HG02623 (cell line): ENCODE results near the gene HES5.

ENCODE experiments used
- ATAC-seq: cut with Tn5 transposase; IDR thresholded peaks from one replicate; pipeline ENCODE4 v1.9.1; 2021; ENCODE audit warnings: moderate library complexity; ENCODE audit not compliant: unreplicated experiment

The HES5 gene

GRCh38 chr1:2481885-2482284 lies 48.2 kb downstream of the HES5 start:
- ATAC-seq: no peak

GRCh38 chr1:2480986-2481364 lies 49.1 kb downstream of the HES5 start:
- ATAC-seq: no peak

GRCh38 chr1:2480236-2480985 lies 49.7 kb downstream of the HES5 start:
- no peak for ATAC-seq

- ATAC-seq: no peak
Measured at GRCh38 chr1:2479618-2480017, 50.4 kb downstream of the HES5 start.

GRCh38 chr1:2479186-2479585 lies 50.9 kb downstream of the HES5 start:
- ATAC-seq: no peak
